Adipose tissue (tissue), 3 donors: ENCODE measurements around the gene PDE6H. TPM values are rescaled to one million over a fixed set of nuclear protein-coding genes. Genes with fewer than 3 reads are reported as not detected.

ENCODE experiments used
- H3K27ac ChIP-seq: one replicate; pipeline ENCODE4 v1.5.1; 2013; ENCODE audit warnings: low read depth, low read length
- WGBS, 3 donors: extraction: QIAGEN DNeasy Blood & Tissue Kit; methylation state at CpG; one replicate each; pipeline ENCODE4 v1.1.7; 2013; 5-methylcytosine and 5-hydroxymethylcytosine counted together
- polyA plus RNA-seq, 3 donors: library from polyadenylated mRNA; stranded (reverse); fragments of 200-250 nt; gene quantifications; one replicate each; pipeline ENCODE4 v1.2.3, GENCODE V29; 2013
- donor health status: healthy with polysubstance abuse.
- donor health status: Bipolar disorder and iron deficiency.
- donor health status: healthy.

The PDE6H gene
- polyA plus RNA-seq, 3 donors = not detected

DNA sequence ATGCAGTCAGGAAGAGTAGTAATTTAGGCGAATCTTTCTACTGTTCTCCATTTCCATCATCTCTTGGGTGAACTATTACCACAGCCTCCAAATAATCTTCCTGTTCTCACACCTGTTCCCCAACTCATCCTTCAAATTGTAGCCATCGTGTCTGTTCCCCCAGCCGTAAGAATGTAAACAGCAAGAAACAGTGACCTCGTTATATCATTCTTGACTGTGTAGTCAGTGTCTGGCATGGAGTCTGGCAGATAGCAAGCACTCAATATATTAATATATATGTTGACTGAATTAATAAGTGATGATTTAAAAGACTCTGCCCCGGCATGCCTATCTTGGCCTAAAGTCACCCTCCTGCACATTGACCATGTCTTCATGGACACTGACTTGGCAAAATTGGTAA is 20.3 kb downstream of the PDE6H start:
- H3K27ac ChIP-seq = no peak overlapping the region
- 77 to 81% (median 81%) methylated on average over 5 of the region's 5 CpGs for WGBS, 3 donors

DNA sequence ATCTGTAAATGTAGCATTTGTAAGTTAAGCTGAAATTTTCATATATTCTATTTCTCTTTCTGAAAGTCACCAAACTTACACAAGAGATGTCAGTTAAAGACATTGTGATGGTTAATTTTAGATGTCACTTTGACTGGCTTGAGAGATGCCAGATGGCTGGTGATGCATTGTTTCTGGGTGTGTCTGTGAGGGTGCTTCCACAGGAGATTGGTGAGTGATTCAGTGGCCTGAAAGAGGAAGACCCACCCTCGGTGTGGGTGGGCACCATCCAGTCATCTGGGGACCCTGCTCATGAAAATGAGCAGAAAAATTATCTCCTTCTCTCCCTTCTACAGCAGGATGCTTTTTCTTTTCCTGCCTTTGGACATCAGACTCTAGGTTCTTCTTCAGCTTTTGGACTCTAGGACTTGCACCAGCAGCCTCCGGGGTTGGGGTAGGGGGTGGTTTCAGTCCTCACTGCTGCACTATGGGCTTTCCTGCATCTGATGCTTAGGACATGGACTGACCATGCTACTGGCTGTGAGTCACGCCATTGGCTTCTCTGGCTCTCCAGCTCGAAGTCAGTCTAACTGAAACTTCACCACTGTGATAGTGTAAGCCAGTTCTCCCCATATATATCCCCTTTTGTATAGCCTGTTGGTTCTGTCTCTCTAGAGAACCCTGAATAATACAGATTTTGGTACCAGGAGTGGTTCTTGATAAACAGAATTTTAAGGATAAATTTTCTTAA is 20.9 kb downstream of the PDE6H start:
- 68 to 75% (median 73%) methylated on average over 4 of the region's 4 CpGs for WGBS, 3 donors
- H3K27ac ChIP-seq = no peak overlapping the region

DNA sequence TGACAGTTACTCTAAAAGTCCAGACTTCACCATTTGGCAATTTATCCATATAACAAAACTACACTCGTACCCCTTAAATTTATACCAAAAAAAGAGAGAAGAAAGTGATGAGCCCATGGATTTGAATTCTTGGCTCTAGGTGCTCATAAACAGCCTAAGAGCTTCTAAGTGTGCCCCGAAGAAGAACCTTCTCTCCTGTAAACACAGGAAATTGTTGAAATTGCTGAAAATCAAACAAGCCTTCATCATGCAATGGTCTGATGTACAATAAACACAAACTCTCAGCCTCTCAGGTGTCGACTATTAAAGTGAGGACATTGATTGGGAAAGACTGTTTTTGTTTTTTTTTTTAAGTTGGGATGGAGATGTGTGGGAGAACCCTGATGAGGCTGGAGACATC is 21.8 kb downstream of the PDE6H start:
- 58 to 72% (median 66%) methylated on average over 3 of the region's 3 CpGs for WGBS, 3 donors
- H3K27ac ChIP-seq = no peak overlapping the region

DNA sequence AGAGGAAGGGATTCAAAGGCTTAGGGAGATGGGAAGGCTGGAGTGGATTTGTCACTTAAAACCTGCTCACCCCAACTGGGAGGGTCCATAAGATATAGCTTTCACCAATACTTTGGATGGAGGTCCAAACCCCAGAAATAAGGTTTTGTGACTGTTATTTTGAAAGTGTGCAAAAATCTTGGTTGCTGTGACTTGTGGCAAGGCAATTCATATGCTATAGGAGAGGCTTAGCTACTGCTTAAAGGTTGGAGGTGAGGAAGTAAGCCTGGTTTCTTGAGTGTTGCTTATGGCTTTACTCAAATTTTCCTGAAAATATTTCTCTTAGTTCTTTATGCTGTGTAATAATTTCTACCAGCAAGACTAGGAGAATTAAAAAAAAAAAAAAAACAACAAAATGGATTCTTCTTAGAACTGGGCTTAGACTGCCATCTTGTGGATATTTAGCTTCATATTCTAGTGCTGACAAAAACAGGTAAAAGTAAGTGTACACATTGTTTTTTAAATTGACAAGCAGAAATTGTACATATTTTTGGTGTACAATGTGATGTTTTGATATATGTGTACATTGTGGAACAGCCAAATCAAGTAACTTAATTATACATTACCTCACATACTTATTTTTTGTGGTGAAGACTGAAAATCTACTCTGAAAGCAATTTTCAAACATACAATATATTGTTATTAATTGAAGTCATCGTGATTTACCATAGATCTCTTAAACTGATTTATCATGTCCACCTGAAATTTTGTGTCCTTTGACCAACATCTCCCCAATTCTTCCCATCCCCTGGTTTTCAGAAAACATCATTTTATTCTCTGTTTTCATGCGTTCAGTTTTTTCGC is 23.0 kb downstream of the PDE6H start:
- 89 to 96% (median 95%) methylated on average over 3 of the region's 3 CpGs for WGBS, 3 donors
- no peak overlapping the region for H3K27ac ChIP-seq

DNA sequence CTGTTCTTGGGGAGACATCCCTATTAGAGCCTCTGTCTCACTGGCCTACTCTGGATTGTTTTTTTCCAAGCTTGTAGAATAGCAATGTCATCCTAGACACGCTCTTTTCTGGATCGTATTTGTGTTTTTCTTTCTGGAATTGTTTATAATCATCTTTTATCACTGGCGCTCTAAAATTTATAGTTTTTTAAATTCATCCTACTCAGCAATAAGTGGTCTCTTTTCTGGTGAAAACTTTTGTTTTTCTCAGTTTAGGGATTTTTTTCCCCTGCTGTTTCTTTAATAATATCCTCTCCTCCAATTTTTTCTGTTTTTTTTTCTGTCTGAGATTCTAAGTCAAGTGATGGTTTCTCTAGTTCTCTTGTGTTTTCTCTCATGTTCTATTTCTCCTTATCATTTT is 25.2 kb downstream of the PDE6H start:
- no peak overlapping the region for H3K27ac ChIP-seq
- 75 to 83% (median 79%) methylated on average over 3 of the region's 3 CpGs for WGBS, 3 donors

DNA sequence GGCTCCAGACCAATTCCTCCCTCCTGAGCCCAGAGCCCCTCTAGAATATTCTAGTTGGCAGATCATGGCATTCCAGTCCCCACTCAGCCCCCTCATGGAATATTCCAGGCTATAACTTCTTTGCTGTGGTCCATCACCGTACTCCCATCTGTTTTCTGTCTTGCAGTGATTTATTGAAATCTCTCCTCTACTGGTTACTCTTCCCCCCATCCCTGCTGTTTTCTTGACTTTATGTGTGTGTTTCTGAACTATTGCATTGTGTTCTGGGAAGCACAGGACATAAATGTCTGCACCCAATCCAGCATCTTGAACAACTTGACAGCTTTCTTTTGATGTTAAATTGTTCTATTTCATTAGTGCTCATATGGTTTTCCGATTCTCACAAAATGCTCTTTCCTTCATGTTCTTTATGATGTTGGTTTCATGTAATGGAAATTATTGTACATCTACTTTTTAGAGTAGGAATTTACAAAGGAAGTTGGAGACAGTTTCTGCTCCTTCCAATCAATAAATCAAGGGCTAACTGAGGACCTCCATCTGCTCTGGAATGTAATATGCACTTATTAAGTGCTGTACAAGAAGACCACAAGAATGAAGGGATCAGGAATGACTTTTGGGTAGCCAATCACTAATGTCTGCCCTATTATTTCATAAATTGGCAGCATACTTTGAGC is 26.3 kb downstream of the PDE6H start:
- 87 to 89% (median 88%) methylated on average over 2 of the region's 2 CpGs for WGBS, 3 donors
- no peak overlapping the region for H3K27ac ChIP-seq

DNA sequence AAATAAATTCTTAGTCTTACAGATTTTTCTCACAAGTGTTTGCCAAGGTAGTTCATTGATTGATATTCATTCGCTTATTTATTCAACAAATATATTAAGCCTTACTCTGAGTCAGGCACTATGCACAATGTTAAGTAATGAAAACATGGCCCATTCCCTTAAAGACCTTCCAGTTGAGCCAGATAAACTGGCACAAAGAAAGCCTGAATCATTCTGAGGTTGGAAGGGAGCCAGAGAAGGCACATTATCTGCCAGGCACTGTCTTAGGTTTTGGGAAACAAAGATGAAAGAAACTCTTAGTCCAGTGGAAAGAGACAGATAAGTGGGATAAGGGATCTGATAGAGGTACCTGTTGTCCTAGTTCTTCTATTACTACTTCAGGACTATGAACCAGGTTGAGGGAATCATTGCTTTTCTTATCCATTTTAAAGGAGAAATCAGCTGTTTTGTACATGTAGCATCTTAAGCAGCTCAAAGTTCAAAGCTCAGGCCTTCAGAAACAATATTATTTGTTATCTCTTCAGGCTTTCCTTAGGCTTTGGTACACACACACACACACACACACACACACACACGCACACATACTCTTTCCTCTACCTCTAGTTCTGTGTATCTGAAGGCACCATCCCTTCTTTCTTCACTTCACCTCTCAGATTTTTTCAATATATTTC is 27.0 kb downstream of the PDE6H start:
- H3K27ac ChIP-seq = no peak overlapping the region
- WGBS, 3 donors = 57 to 87% (median 84%) methylated on average over 2 of the region's 2 CpGs

DNA sequence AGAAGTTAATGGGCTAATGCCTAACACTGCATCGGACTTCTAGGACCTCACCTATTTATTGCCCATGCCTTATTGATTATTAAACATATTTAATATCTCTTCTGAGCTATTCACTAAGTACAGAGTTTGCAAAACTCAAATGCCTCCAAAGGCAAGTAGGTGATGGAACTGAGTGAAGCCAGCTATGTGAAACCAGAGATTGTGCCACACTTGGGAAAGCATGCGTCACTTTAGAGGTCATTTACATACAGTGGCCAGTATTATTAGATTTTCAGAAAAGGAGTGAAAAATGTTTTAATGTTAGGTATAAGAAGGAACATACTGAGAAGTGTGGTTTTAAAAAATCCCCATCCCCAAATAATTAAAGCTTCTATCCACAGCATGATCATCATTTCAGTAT is 27.7 kb downstream of the PDE6H start:
- H3K27ac ChIP-seq = no peak overlapping the region
- WGBS, 3 donors = 87 to 92% (median 88%) methylated on average over 2 of the region's 2 CpGs

DNA sequence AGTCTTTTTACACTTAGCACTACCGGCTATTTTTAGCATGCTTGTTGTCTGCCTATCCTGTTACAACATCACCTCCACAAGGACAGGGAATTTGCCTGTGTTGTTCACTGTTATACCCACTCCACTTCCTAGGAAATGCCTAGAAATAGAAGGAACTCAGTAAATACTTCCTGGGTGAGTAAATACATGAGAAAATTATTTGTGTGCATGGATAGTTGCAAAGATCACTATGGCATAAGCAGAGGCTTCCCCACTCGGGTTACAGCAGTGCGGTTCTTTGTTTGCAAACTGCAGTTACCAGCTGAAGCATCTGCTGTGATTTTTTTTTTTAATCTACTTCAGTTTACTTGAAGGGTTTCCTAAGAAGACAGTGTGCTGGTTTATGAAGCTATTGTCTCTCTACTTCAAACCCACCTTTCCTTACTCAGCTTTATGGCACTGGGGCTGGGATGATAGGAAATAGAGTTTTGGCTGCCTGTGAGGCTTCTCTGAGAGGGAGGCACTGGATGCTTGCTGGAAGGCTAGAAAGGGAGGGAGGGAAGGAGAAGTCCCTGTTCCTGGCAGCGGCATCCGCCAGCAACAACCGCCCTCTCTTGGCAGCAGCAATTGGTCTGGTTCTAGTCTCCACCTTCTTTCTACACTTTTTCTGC is 29.0 kb downstream of the PDE6H start:
- no peak overlapping the region for H3K27ac ChIP-seq
- WGBS, 3 donors = 22 to 30% (median 28%) methylated on average over 6 of the region's 6 CpGs

DNA sequence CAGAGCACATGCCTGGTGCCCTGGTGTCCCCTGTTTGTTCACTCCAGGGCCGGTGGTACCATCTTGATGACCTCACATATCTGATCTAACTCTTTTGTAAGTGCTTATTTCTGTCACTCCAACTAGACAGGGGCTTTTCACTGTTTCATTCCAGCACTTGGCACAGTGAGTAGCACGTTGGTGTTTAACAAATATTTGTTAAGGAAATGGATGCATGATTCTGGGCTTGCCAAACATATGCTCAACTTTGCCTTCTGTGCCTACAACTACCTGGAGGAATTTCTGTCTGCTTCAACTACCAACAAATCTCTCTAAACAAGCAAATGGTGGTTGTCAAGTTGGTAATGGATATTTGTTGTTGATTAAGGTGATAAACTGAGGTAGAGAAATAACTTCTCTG is 31.6 kb downstream of the PDE6H start:
- WGBS, 3 donors = 52 to 78% (median 74%) methylated on average over 2 of the region's 2 CpGs
- no peak overlapping the region for H3K27ac ChIP-seq

DNA sequence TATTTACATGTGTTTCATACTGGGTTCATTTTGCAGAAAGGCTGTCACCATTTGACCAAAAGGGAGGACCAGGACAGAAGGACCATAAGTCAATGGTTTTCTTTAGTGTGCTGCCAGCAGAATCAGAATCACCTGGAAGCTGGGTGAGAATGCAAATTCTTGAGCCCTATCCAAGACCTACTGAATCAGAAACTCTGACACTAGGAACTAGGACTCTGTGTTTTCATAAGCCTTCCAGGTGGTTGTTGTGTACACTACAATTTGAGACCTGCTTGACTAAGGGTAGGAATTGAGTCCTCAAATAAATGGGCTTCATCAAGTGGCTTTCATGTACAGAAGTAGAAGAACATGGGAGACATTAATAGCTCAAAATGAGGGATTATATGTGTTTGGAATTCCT is 32.2 kb downstream of the PDE6H start:
- no peak overlapping the region for H3K27ac ChIP-seq

DNA sequence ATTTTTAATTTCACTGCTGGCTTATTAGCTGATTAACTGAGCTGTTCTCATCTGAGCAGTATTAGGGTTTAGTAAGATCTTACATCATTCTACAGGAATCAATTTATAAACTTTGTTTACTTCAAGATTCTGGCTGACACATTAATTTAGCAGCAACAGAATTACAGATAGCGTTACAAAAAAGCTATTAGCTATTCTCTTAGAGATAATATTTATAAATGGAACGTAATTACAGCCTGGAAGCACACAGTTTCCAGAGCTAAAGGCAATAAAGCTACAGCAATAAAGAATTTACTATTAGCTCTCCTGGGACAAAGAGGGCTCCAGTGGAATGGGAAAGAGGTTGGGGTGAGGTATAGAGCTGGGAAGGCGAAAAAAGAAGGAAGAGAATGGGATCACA is 34.7 kb downstream of the PDE6H start:
- 48 to 52% (median 49%) methylated on average over 3 of the region's 3 CpGs for WGBS, 3 donors
- H3K27ac ChIP-seq = no peak overlapping the region

DNA sequence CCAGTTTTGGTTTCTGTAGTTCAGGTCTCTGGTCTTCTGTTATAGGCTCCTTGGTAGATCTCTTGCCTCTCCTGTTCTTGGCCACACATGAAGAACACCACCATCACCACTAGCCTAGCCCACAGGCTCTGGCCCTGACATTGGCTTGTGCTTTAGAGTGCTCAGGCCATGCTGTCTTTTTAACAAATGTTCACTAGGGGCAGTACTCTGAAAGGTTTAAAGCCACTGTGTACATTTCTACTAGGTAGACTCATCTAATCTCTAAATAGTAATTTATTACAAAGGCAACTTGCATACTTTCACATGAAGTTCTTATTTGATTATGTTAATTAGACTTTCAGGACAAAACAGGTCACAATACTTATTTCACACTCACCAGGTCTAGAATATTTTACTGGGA is 38.3 kb downstream of the PDE6H start:
- no peak overlapping the region for H3K27ac ChIP-seq

DNA sequence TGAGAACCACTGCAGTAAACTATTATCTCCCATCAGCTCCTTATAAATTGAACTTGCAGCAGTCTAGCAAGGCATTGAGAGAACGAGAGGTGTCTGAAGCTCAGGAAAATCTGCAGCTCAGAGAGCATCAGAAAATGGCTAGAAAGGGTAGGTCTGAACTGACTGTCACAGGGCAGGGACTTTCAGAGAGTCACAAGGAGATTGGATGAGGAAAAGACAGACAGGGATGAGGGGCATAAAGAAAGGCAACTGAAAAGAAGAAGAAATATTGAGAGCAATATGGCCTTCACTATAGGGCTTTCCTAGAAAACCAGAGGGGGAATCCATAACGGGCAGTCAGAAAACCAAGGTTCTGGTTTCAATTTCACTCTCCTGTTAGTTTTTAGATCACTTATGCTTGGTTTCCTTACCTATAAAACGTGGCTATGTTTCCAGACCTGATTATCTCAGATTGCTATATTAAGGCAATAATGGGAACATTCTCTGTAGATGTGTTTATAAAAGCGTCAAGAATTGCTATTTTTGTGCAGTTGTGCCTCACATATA is 40.9 kb downstream of the PDE6H start:
- 65 to 79% (median 71%) methylated on average over 4 of the region's 4 CpGs for WGBS, 3 donors
- no peak overlapping the region for H3K27ac ChIP-seq

DNA sequence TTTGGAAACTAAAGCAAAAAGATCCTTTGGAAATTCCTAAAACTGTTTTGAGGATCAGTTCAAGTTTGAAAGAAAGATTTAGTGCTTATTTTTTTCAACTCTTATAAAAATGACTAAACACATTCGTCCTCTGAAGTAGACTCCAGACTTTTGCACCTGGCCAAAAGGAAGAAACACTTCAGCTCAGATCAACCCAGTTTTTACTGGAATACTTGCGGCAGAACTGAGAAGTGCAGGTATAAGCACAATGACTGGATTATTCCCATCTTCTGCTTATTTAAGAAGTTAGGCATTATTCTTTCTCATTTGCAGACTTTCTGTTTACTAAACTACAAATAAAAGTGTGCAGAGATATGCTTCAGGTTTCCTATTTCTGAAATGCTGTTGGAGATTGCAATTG is 41.9 kb downstream of the PDE6H start:
- 65 to 82% (median 74%) methylated on average over 2 of the region's 2 CpGs for WGBS, 3 donors
- no peak overlapping the region for H3K27ac ChIP-seq

DNA sequence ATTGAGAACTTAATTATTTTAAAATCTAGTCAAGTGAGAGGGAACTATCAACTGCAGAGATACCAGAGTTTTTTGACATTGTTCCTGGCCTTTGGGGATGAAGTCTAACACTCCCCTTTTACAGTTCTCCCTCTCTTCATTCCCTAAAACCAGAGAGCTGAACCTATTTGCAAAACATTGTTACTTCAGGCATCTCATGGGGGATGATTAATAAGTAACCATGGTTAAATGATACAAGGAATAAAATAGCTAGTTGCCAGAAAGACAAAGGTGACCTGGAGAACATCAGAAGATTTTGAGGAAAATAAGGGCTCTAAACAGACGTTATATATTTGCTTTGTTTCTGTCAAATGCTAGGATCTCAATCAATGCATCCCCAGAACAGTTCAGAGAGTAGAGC is 42.3 kb downstream of the PDE6H start:
- WGBS, 3 donors = 33 to 74% (median 71%) methylated on average over 1 of the region's 1 CpG

DNA sequence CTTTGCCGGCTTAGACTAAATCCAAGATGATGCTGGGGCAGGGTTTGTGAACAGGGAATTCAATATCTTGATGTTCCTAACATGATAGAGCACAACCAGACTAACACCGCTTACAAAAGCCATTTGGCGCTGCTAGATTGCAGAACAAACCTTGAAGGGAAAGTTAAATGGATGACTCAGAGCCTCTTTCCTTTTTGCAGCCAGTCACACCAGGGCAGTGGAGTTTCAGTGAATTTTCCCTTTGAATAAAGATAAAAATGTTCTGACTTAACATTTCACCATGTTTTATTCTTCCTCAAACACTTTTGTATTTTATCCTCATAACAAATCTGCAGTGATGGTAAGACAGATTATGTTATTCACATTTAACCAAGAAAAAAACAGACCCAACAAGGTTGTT is 47.3 kb downstream of the PDE6H start:
- H3K27ac ChIP-seq = no peak overlapping the region
- 75 to 89% (median 83%) methylated on average over 3 of the region's 3 CpGs for WGBS, 3 donors

More for the DNA sequence above, 42.3 kb downstream of the PDE6H start:
- no peak overlapping the region for H3K27ac ChIP-seq
